Measurements from ENCODE around the gene CHRNG. TPM values are rescaled to one million over a fixed set of nuclear protein-coding genes. Genes with fewer than 3 reads are reported as not detected.

CHRNG gene
- total RNA-seq, 1 experiment from 2014 or later, result not detected

DNA sequence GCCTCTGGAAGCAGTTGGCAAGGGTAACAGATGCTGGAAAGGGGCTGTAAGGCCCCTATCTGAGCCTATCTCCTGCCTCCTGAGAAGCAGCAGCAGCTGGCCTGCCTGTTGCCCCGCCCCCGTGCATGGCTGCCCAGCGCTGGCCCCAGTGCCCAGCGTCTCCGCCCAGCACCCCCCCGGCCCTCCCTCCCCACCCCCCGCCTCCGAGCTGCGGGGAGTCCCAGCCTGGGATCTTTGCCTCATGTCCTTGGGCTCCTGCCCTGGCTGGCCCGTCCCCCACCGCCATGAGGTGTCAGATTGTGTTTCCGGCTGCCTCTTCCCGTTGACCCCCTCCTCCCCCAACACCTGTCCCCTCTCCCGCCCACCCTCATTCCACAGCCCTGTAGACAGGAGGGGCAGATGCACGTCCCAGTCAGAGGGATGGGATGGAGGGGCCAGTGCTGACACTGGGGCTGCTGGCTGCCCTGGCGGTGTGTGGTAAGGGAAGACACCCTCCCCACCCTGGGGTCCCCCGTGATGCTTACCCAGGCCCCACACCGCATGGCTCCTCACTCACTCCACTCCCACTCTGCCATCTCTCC is 13.6 kb upstream of the CHRNG start, which contains the start of gene CHRND:
Gene CHRND (plus strand): TSS at position 370 of the 581 bp plus-strand sequence. CDS start 56 bp downstream, at position 426.
- DNase-seq (ENCODE audit: unreplicated experiment), result no peak
- Mint-ChIP-seq H3K27me3 (ENCODE audit: insufficient read depth, unreplicated experiment) (peaks cover 11% of the 10 kb centered on the region), H3K9me3 (ENCODE audit: unreplicated experiment) (no peaks in the 10 kb centered on the region), H3K4me3 (ENCODE audit: unreplicated experiment) (no peak within 1 kb of the TSS), H3K27ac (ENCODE audit: low read depth, unreplicated experiment) (no peak within 1 kb of the TSS), H3K4me1 (ENCODE audit: insufficient read depth, unreplicated experiment) (peaks cover 5% of the 10 kb centered on the region), H3K36me3 (ENCODE audit: insufficient read depth, unreplicated experiment) (no peaks in the 10 kb centered on the region)
- BruUV-seq (replicated peaks), result no TSS peak
- TF ChIP-seq, protein P1, sequence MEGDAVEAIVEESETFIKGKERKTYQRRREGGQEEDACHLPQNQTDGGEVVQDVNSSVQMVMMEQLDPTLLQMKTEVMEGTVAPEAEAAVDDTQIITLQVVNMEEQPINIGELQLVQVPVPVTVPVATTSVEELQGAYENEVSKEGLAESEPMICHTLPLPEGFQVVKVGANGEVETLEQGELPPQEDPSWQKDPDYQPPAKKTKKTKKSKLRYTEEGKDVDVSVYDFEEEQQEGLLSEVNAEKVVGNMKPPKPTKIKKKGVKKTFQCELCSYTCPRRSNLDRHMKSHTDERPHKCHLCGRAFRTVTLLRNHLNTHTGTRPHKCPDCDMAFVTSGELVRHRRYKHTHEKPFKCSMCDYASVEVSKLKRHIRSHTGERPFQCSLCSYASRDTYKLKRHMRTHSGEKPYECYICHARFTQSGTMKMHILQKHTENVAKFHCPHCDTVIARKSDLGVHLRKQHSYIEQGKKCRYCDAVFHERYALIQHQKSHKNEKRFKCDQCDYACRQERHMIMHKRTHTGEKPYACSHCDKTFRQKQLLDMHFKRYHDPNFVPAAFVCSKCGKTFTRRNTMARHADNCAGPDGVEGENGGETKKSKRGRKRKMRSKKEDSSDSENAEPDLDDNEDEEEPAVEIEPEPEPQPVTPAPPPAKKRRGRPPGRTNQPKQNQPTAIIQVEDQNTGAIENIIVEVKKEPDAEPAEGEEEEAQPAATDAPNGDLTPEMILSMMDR (IDR thresholded peaks at IDR 0.05; ENCODE audit: unreplicated experiment), result no peak
- CTCF ChIA-PET, result no interaction called here
- POLR2A ChIA-PET, result no interaction called here
- intact Hi-C loops (cut with micrococcal nuclease), result no loop called here

DNA sequence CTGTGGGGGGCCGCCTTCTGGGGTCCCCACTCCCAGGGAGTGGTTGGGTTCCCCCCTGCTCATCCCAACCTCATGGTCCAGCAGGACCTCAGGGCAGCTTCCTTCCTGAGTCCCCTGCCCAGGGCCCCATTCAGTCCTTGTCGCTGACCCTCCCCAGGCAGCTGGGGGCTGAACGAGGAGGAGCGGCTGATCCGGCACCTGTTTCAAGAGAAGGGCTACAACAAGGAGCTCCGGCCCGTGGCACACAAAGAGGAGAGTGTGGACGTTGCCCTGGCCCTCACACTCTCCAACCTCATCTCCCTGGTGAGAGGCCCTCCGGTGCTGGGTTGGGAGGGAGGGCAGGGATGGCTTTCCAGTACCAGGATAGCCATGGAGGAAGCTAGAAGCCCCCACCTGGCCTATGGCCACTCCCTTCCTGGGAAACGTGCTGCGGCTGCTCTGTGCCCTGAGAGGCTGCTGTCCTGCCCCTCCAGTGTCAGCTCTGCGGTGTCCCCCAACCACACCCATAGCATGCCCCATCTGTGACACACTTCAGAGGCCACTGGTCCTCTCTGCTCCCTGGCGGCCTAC is 13.0 kb upstream of the CHRNG start:
- H3K9me3 Mint-ChIP-seq (ENCODE audit: unreplicated experiment), result no peaks in the 10 kb centered on the region
- ChIA-PET POLR2A (no interaction called here), CTCF (interaction anchor here (0.6 kb wide), 1 partner anchor 202 kb away, joined by 3 read pairs; no protein-coding TSS in a partner anchor)
- no peaks in the 10 kb centered on the region for H3K36me3 Mint-ChIP-seq (ENCODE audit: insufficient read depth, unreplicated experiment)
- intact Hi-C loops (cut with micrococcal nuclease), result no loop called here
- peaks cover 5% of the 10 kb centered on the region for H3K4me1 Mint-ChIP-seq (ENCODE audit: insufficient read depth, unreplicated experiment)
- no TSS peak for BruUV-seq (replicated peaks)
- H3K4me3 Mint-ChIP-seq (ENCODE audit: unreplicated experiment), result no peak overlapping the region
- DNase-seq (ENCODE audit: unreplicated experiment), result no peak
- TF ChIP-seq, protein P1 (IDR thresholded peaks at IDR 0.05; ENCODE audit: unreplicated experiment), result no peak
- H3K27ac Mint-ChIP-seq (ENCODE audit: low read depth, unreplicated experiment), result no peak overlapping the region
- H3K27me3 Mint-ChIP-seq (ENCODE audit: insufficient read depth, unreplicated experiment), result peaks cover 11% of the 10 kb centered on the region

DNA sequence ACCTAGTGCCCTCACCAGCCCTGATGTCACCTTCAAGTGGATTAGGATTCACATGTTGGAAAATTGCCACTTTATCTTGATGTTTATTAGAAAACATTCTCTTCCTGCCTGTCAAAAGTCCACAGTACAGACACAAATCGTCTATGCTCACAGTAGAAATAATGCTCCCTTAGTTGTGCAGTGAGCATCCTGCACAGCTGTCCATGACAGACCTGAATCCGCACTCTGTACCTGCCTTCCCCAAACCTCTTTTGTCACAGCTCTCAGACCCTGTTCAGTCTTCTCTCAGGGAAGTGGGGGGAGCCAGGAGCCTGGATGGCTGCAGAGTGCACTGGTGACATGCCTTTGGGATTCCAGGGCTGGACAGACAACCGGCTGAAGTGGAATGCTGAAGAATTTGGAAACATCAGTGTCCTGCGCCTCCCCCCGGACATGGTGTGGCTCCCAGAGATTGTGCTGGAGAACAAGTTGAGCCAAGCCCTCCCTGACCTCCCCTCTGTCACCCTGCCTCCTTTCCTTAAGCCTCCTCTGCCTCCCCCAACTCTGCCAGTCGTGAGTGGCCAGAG is 11.5 kb upstream of the CHRNG start:
- POLR2A ChIA-PET, result no interaction called here
- CTCF ChIA-PET, result no interaction called here
- intact Hi-C loops (cut with micrococcal nuclease), result no loop called here
- Mint-ChIP-seq H3K9me3 (ENCODE audit: unreplicated experiment) (no peaks in the 10 kb centered on the region), H3K27me3 (ENCODE audit: insufficient read depth, unreplicated experiment) (peaks cover 7% of the 10 kb centered on the region), H3K4me3 (ENCODE audit: unreplicated experiment) (no peak overlapping the region), H3K4me1 (ENCODE audit: insufficient read depth, unreplicated experiment) (peaks cover 5% of the 10 kb centered on the region), H3K27ac (ENCODE audit: low read depth, unreplicated experiment) (no peak overlapping the region), H3K36me3 (ENCODE audit: insufficient read depth, unreplicated experiment) (no peaks in the 10 kb centered on the region)
- no TSS peak for BruUV-seq (replicated peaks)
- TF ChIP-seq, protein P1 (IDR thresholded peaks at IDR 0.05; ENCODE audit: unreplicated experiment), result no peak
- no peak for DNase-seq (ENCODE audit: unreplicated experiment)

DNA sequence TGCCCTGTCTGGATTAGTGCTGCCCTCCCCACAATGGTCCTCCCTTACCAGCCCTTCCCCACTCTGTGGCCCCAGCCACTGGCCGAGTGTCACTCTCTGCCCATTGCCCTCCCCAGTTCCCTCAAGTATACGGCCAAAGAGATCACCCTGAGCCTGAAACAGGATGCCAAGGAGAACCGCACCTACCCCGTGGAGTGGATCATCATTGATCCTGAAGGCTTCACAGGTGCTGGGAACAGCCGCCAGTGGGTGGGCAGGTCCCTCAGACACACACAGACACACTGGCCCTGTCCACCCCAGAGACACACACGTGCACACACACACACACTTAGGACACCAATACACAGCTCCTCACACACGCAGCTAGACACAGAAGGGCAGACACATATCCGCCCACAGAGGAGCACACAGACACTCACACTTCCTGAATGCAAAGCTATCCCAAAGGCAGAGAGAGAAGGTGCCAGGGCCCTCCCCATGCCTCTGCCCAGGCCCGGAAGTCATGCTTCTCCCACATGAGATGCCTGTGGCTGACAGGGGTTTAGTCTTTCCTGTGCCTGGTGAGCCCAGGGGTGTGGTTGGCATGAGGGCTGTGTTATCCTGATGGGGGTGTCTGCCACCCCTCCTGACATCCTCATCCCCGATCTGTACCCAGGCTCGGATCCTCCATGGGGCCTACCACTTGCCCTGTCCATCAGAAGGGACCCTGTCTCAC is 10.6 kb upstream of the CHRNG start:
- H3K4me1 Mint-ChIP-seq (ENCODE audit: insufficient read depth, unreplicated experiment), result peaks cover 5% of the 10 kb centered on the region
- H3K27ac Mint-ChIP-seq (ENCODE audit: low read depth, unreplicated experiment), result no peak overlapping the region
- H3K4me3 Mint-ChIP-seq (ENCODE audit: unreplicated experiment), result no peak overlapping the region
- CTCF ChIA-PET, result no interaction called here
- POLR2A ChIA-PET, result no interaction called here
- H3K36me3 Mint-ChIP-seq (ENCODE audit: insufficient read depth, unreplicated experiment), result no peaks in the 10 kb centered on the region
- H3K27me3 Mint-ChIP-seq (ENCODE audit: insufficient read depth, unreplicated experiment), result no peaks in the 10 kb centered on the region
- BruUV-seq (replicated peaks), result no TSS peak
- intact Hi-C loops (cut with micrococcal nuclease), result no loop called here
- no peak for DNase-seq (ENCODE audit: unreplicated experiment)
- TF ChIP-seq, protein P1 (IDR thresholded peaks at IDR 0.05; ENCODE audit: unreplicated experiment), result no peak
- H3K9me3 Mint-ChIP-seq (ENCODE audit: unreplicated experiment), result no peaks in the 10 kb centered on the region
